HG02884 (cell line): ENCODE data around the gene SLC35B3.
"Not testable (repeated sequence)": the region's sequence is repeated elsewhere in the genome, so short reads cannot be mapped to it uniquely, and the experiment has no call there.

Experiments used
- ATAC-seq: cut with Tn5 transposase; IDR thresholded peaks from one replicate; pipeline ENCODE4 v1.9.1; 2021; ENCODE audit warnings: mild to moderate bottlenecking, moderate library complexity; ENCODE audit not compliant: unreplicated experiment

The SLC35B3 gene

DNA sequence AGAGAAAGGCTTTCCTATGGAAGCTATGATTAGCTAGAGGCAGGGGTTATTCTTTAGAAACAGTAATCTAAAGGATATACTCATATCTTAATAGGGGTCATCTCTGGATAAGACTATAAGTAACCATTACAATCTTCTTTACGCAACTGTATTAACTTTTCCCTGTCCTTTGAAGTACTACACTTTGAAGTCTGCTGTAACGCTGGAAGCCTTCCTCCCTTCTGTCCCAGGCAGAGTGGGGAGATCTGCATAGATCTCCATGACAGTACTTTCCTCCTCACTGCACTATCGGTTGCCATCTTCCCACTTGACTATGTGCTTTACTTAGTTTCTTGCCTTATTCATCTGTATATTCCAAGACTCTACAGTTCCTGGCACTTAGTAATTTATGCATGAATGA, 20.1 kb downstream of the SLC35B3 start:
- no peak for ATAC-seq

DNA sequence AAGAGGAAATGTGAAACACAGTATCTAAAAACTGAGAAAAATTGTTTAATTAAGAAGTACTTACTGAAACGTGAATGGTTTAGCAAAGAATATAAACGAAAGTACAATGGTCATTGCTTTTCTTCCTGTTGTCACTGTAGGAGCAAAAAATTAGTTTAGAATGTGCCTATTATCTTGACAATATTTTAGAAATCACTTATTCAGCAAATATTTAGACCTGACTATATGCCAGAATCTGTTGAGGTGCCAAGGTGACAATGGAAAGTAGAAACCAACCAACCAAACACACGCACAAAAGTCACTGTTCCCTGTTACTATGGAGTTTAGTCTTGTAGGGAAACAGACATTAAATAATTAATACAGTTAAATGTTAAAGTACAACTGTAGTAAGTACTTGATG, 20.5 kb downstream of the SLC35B3 start:
- ATAC-seq, result no peak

DNA sequence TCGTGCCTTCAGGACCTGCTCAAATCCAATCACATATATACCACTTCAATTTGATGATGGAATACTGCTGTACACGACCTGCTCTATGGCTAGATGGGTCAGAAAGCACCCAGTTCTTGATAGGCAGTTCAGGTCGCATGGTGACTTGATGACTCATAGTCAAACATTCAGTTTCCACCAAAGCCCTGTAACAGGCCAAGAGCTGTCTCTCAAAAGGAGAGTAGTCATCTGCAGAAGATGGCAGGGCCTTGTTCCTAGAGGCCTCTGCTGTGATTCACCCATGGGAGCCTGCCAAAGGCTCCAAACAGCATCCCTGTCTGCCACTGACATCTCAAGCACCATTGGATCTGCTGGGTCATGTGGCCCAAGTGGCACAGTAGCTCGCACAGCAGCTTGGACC, 29.4 kb downstream of the SLC35B3 start:
- not testable (repeated sequence) for ATAC-seq

DNA sequence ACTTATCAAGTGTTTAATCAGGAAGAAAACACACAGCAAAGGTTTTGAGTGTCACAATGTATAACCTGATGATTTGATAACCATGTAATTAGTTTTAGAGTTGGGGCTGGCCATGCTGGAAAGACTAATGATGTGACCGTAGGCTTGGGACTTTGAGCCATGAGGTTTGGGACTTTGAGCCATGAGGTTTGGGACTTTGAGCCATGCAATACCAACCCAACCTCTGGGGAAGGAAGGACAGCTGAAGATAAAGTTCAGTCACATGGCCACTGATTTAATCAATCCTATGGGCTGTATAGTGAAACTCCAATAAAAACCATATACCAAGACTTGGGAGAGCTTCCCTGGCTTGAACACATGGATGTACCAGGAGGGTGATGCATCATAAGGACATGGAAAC, 32.8 kb downstream of the SLC35B3 start:
- ATAC-seq, result no peak

DNA sequence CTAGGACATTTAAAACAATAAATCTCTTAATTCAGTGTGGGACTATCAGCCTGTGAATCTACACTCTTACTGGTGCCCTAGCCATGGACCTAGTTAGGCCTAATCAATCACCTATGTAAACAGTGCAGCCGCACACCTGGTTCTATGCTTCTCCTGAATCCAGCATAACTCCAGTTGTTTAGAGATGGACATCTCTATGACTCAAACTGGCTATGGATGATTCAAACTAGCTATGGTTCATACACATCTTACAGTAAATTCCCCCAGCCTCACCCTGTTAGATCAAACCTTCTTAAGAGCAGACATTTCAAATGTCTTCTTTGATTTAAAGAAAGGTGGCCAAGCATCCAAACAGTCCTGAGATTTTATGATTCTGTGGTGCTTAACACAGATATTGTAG, 34.7 kb downstream of the SLC35B3 start:
- ATAC-seq, result no peak

DNA sequence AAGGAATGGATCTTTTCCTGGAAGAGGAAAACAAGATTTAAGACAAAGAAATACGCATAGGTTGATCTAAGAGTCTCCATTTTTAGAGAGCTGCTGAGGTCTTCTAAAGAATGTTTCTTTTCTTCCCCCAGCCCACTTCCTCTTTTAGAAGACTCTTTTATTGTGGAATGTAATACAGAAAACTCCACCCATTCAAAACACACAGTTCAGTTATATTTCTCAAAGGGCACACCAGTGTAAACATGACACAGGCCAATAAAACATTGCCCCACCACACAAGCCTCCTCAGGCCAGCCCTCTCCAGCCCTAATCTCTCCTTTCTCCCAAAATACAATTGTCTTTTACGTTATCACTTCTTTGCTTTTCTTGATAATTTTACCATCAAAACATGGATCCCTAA, 42.8 kb downstream of the SLC35B3 start:
- no peak for ATAC-seq

DNA sequence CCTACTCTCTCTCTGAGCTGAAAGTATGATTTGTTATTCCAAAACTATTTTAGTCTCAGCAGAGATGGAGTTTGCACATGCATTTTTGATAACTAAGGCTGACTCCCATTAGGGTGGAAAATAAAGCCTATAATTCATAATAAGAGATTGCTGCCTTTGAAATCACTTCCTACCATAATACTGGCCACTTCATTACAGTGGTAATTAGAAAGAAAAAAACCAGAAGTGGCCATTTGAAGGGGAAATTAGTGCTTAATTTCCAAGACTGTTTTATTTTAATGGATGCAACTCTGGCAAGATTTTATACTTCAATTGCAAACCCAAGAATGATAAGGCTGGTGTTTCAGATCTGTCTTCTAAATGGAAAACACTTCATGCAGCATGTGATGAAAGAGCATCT, 43.4 kb downstream of the SLC35B3 start:
- ATAC-seq, result no peak

DNA sequence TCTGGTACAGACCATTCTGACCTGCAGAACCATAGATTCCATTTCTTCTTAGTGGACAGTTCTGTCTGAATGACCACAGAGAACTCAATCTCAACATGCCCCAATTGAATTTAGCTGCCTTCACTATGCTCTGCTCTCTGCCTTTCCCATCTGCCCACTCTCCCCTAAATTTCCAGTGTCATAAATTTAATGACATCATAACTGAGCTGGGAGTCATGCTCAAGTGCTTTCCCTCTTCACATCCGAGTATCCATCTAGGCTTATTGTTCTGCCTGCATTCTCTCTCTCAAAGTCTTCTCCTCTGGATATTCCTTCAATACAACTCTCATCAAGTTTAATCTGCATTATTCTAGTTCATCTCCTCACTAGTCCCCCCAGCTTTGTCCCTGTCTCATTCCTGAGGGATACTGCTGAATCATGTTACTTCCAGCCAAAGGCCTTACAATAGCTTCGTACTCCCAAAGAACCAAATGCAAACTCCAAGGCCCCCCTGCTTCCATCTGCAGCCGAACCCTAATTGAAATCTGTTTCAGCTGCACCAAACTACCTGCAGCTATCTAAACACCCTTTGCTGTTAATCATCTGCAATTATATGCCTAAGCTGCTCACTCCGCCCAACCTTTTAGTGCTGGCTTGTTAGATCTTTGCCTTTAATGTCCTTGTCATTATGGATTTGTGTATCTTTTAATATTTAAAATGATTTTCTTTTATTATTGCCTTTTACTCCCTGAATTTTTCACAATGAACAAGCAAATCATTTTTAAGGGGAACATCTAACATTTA, 46.1 kb downstream of the SLC35B3 start:
- no peak for ATAC-seq

DNA sequence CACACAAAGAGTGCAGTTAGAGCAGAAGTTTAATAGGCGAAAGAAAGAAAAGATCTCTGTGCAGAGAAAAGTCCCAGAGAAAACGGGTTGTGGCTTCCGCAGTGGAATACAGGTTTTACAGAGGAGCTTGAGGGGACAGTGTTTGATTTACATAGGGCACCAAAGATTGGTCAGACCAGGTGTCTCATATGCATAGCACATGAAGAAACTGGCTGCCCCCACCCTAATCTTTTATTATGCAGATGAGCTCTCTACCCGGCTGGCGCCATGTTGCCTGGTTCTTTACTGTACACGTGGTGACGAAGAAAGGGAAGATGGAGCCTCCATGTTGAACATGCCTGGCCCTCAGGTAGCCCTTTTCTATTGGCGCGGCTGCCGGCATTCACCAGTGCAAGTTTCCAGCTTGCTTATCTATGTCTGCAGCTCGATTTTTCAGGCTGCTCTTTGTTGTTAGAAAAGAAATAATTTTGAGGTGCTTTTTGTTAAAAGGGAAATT, 47.4 kb downstream of the SLC35B3 start:
- ATAC-seq, result no peak

DNA sequence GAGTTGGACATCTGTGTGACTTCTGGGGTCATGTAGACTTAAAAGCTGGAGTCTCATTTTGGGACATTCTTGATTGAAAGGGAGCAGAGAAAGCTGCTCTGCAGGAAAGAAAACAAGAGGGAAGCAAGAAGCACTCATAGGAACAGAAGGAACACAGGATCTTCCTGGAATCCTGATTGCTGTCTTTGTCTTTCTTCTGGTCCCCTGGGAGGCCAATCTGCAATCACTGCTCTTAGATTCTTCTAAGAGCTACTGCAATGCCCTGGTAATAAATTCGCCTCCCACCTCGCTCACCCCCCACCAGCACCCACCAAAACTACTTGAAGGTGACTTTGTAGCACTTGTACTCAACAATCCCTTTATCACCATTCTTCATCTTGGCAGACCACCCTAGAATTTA, 51.8 kb downstream of the SLC35B3 start:
- ATAC-seq, result no peak

DNA sequence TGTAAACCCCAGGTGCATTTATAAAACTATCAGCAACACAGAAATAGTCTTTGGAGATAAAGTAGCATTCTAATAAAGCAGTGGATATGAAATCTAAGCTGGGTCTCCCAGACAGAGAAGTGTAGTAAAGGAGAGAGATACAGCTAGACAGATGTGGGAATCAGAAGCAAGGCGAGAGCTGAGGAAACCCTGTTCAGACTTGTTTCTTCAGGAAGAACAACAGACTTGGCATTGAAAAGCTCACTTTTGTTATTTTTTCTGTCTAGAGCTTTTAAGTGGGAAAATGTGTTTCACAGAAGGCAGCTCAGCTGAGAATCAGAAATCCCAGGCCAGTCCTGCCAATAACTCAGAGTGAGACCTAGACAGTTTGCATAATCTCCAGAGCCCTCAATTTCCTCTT, 52.9 kb downstream of the SLC35B3 start:
- ATAC-seq, result no peak

DNA sequence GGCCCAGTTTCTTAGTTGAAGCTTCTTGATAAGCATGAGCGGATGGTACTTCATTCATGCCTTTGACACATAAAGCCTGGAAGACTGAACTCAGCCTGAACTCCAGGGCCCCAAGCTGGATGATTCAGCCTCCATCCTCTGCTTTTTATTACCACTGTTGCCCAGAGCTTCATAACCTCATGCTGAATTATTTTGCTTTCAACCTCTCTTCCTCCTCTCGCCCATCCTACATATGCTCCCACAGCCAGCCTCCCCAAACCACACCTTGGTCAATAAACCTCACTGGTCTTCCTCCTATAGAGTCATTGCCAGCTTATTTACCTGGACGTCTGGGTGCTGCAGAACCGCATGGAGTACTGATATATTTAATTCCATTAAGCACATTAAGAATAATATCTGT, 59.4 kb downstream of the SLC35B3 start:
- ATAC-seq, result no peak
